Karpas-422 (cell line): ENCODE measurements around the gene MYO3A. TPM values are rescaled to one million over a fixed set of nuclear protein-coding genes. Genes with fewer than 3 reads are reported as not detected.
"Not testable (repeated sequence)": the region's sequence is repeated elsewhere in the genome, so short reads cannot be mapped to it uniquely, and the experiment has no call there.

ENCODE experiments used
- DNase-seq: peaks from one replicate; pipeline ENCODE4 v3.0.0-alpha.2; 2015
- H2AFZ ChIP-seq: fragments of 200-600 bp; sonication (generic); 2 replicates; pipeline ENCODE4 v1.6.1; 2014; ENCODE audit warnings: antibody characterized with exemption, low read length, mixed read lengths
- H3K27ac ChIP-seq: fragments of 200-600 bp; sonication (generic); 2 replicates; pipeline ENCODE4 v1.5.1; 2014; ENCODE audit warnings: mild to moderate bottlenecking, low read length, moderate library complexity
- H3K27me3 ChIP-seq: fragments of 200-600 bp; sonication (generic); 2 replicates; pipeline ENCODE4 v1.6.1; 2014; ENCODE audit warnings: low read length, mixed read lengths
- H3K36me3 ChIP-seq: fragments of 200-600 bp; sonication (generic); 2 replicates; pipeline ENCODE4 v1.6.1; 2014; ENCODE audit warnings: low read length, mixed read lengths; ENCODE audit not compliant: insufficient read depth
- H3K4me1 ChIP-seq: fragments of 200-600 bp; sonication (generic); 2 replicates; pipeline ENCODE4 v1.6.1; 2014; ENCODE audit warnings: mild to moderate bottlenecking, low read length, mixed read lengths
- H3K4me2 ChIP-seq: fragments of 200-600 bp; sonication (generic); 2 replicates; pipeline ENCODE4 v1.6.1; 2014; ENCODE audit warnings: low read length, low read depth, mild to moderate bottlenecking; ENCODE audit not compliant: poor library complexity, severe bottlenecking
- H3K4me3 ChIP-seq: fragments of 200-600 bp; sonication (generic); 2 replicates; pipeline ENCODE4 v1.5.1; 2014; ENCODE audit warnings: mild to moderate bottlenecking, antibody characterized with exemption, low read length, mixed read lengths
- H3K79me2 ChIP-seq: fragments of 200-600 bp; sonication (generic); 2 replicates; pipeline ENCODE4 v1.6.1; 2014; ENCODE audit warnings: mild to moderate bottlenecking, low read length, mixed read lengths
- H3K9ac ChIP-seq: fragments of 200-600 bp; sonication (generic); 2 replicates; pipeline ENCODE4 v1.6.0; 2014; ENCODE audit warnings: low read length
- H3K9me2 ChIP-seq: fragments of 200-600 bp; sonication (generic), shearing (Covaris generic); replicated peaks from 2 replicates; pipeline ENCODE4 v1.6.0; 2014; ENCODE audit warnings: mild to moderate bottlenecking, low read length, moderate library complexity; ENCODE audit not compliant: insufficient read depth
- H3K9me3 ChIP-seq: fragments of 300-700, 200-600 bp; sonication (generic); 2 replicates; pipeline ENCODE4 v1.6.1; 2014; ENCODE audit warnings: low read length, mixed read lengths
- H4K20me1 ChIP-seq: fragments of 200-600 bp; sonication (generic); 2 replicates; pipeline ENCODE4 v1.6.1; 2014; ENCODE audit warnings: mild to moderate bottlenecking, antibody characterized with exemption, low read length, low read depth; ENCODE audit not compliant: insufficient read depth
- total RNA-seq: library from RNA; depleted of rRNA; stranded (reverse); fragments of >200 nt; shearing (Covaris generic); gene quantifications from 2 replicates; pipeline ENCODE4 v1.2.3, GENCODE V29; 2014; ENCODE audit warnings: low replicate concordance

MYO3A gene
- total RNA-seq, 1 experiment from 2014 or later = not detected

DNA sequence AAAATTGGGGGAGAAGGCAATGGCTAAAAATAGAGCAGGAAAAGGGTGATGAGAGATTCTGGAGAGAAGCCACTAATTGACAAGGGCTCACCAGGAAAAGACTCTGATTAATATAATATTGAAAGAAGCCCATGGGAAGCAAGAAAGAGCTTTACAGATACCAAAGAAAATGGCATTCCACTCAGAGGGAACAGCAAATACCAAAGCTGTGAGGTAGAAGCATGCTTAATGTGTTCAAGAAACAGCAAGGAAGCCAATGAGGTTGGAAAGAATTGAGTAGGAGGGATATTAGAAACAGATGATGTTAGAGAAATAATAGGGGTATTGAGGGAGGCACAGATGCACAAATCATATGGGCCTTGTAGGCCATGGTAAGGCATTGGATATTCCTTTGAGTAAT is 130.1 kb downstream of the MYO3A start:
- Histone ChIP-seq H3K4me3 (no peak overlapping the region), H3K79me2 (no peaks in the 10 kb centered on the region), H3K4me2 (no peak overlapping the region), H4K20me1 (no peaks in the 10 kb centered on the region), H3K27ac (no peak overlapping the region), H2AFZ (no peak overlapping the region), H3K36me3 (no peaks in the 10 kb centered on the region), H3K9me2 (no peaks in the 10 kb centered on the region), H3K9ac (no peak overlapping the region), H3K9me3 (no peaks in the 10 kb centered on the region), H3K27me3 (no peaks in the 10 kb centered on the region), H3K4me1 (no peaks in the 10 kb centered on the region)
- no peak for DNase-seq

DNA sequence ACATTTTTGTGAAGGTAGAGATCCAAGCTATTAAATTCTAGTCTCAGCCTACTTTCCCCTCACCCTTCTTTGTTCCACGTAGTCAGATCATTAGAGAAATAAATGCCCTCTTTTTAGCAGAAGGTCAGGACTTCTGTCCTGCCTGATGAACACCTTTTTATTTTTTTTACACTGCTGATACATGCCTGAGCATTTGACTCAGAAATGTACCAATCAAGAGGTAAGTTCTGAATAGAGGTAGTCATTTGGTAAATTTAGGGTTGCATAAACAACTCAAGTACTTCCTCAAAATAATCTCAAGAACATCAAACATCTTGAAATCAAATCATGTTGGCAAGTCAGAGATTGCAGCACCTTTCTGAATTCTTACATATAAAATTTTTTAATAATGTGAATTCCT is 133.7 kb downstream of the MYO3A start:
- Histone ChIP-seq H3K27ac (no peak overlapping the region), H3K9me3 (no peaks in the 10 kb centered on the region), H3K9me2 (no peaks in the 10 kb centered on the region), H3K4me1 (no peaks in the 10 kb centered on the region), H2AFZ (no peak overlapping the region), H3K4me2 (no peak overlapping the region), H3K4me3 (no peak overlapping the region), H3K79me2 (no peaks in the 10 kb centered on the region), H4K20me1 (no peaks in the 10 kb centered on the region), H3K36me3 (no peaks in the 10 kb centered on the region), H3K27me3 (no peaks in the 10 kb centered on the region), H3K9ac (no peak overlapping the region)
- DNase-seq = no peak

DNA sequence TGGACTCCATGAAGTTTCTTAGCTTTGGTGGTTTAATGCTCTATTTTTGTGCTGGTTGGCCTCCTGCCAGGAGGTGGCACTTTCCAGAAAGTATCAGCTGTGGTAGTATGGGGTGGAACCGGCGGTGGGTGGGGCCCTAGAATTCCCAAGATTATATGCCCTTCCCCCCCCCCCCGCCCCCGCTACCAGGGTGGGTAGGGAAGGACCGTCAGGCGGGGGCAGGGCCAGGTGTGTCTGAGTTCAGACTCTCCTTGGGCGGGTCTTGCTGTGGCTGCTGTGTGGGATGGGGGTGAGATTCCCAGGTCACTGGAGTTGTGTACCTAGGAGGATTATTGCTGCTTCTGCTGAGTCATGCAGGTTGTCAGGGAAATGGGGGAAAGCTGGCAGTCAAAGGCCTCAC is 146.9 kb downstream of the MYO3A start:
- H3K9me2 ChIP-seq, H3K36me3 ChIP-seq, H3K27ac ChIP-seq, H3K27me3 ChIP-seq, H3K4me2 ChIP-seq, H2AFZ ChIP-seq, DNase-seq, H3K9me3 ChIP-seq, H4K20me1 ChIP-seq, H3K4me3 ChIP-seq, H3K9ac ChIP-seq, H3K79me2 ChIP-seq, H3K4me1 ChIP-seq: not testable (repeated sequence)

- no peak overlapping the region for H3K9ac ChIP-seq
- H3K36me3 ChIP-seq = no peaks in the 10 kb centered on the region
- H3K4me2 ChIP-seq = no peak overlapping the region
- H3K9me2 ChIP-seq = no peaks in the 10 kb centered on the region
- H3K4me1 ChIP-seq = no peaks in the 10 kb centered on the region
- no peak overlapping the region for H3K4me3 ChIP-seq
- H2AFZ ChIP-seq = no peak overlapping the region
- DNase-seq = no peak
- H3K27me3 ChIP-seq = no peaks in the 10 kb centered on the region
- no peaks in the 10 kb centered on the region for H3K79me2 ChIP-seq
- no peaks in the 10 kb centered on the region for H3K9me3 ChIP-seq
- no peaks in the 10 kb centered on the region for H4K20me1 ChIP-seq
- no peak overlapping the region for H3K27ac ChIP-seq
Measured at GRCh38 chr10:26081459-26081858, 147.4 kb downstream of the MYO3A start.

GRCh38 chr10:26085549-26085948 is 151.5 kb downstream of the MYO3A start:
- H3K9ac ChIP-seq = no peak overlapping the region

GRCh38 chr10:26087666-26088065 is 153.6 kb downstream of the MYO3A start:
- H3K27me3 ChIP-seq = no peaks in the 10 kb centered on the region
- no peaks in the 10 kb centered on the region for H3K4me1 ChIP-seq
- H3K79me2 ChIP-seq = no peaks in the 10 kb centered on the region
- no peak overlapping the region for H2AFZ ChIP-seq
- no peak overlapping the region for H3K4me2 ChIP-seq
- no peak overlapping the region for H3K9ac ChIP-seq
- DNase-seq = no peak
- no peaks in the 10 kb centered on the region for H3K36me3 ChIP-seq
- no peak overlapping the region for H3K4me3 ChIP-seq
- H3K27ac ChIP-seq = no peak overlapping the region
- H3K9me3 ChIP-seq = no peaks in the 10 kb centered on the region
- no peaks in the 10 kb centered on the region for H4K20me1 ChIP-seq
- H3K9me2 ChIP-seq = no peaks in the 10 kb centered on the region

More at GRCh38 chr10:26085549-26085948, 151.5 kb downstream of the MYO3A start:
- no peaks in the 10 kb centered on the region for H3K4me1 ChIP-seq
- no peaks in the 10 kb centered on the region for H3K9me3 ChIP-seq
- no peak overlapping the region for H3K4me3 ChIP-seq
- H3K79me2 ChIP-seq = no peaks in the 10 kb centered on the region
- H3K4me2 ChIP-seq = no peak overlapping the region
- H3K27me3 ChIP-seq = no peaks in the 10 kb centered on the region
- H3K9me2 ChIP-seq = no peaks in the 10 kb centered on the region
- DNase-seq = no peak
- H4K20me1 ChIP-seq = no peaks in the 10 kb centered on the region
- H3K27ac ChIP-seq = no peak overlapping the region
- no peak overlapping the region for H2AFZ ChIP-seq
- H3K36me3 ChIP-seq = no peaks in the 10 kb centered on the region

- H3K9me2 ChIP-seq = no peaks in the 10 kb centered on the region
- H3K36me3 ChIP-seq = no peaks in the 10 kb centered on the region
- H3K79me2 ChIP-seq = no peaks in the 10 kb centered on the region
- no peak overlapping the region for H3K4me3 ChIP-seq
- no peaks in the 10 kb centered on the region for H4K20me1 ChIP-seq
- H3K4me2 ChIP-seq = no peak overlapping the region
- no peak for DNase-seq
- no peak overlapping the region for H2AFZ ChIP-seq
- no peak overlapping the region for H3K9ac ChIP-seq
- no peak overlapping the region for H3K27ac ChIP-seq
- no peaks in the 10 kb centered on the region for H3K27me3 ChIP-seq
- no peaks in the 10 kb centered on the region for H3K4me1 ChIP-seq
- no peaks in the 10 kb centered on the region for H3K9me3 ChIP-seq
Measured at GRCh38 chr10:26090026-26090425, 156.0 kb downstream of the MYO3A start.

DNA sequence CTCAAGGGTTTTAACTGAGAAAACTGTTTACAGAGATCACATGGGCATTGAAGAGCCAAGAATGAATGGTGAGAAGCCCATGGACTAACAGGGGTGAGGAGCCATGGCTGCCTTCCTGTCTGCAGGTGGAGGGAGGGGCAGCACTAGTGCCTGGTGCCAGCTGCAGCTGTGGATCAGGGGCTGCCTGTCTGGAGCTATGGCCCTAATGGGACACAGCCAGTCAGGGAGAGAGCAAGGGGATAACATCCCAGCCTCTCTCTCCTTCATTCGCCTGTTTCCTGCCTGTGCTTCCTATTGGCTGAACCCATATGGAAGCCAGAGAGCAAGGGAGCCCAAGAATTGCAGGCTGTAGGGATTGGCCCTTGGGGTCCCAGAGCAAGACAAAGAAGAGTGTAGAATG is 156.7 kb downstream of the MYO3A start:
- no peak overlapping the region for H2AFZ ChIP-seq
- DNase-seq = no peak
- H3K4me3 ChIP-seq = no peak overlapping the region
- no peaks in the 10 kb centered on the region for H4K20me1 ChIP-seq
- H3K79me2 ChIP-seq = no peaks in the 10 kb centered on the region
- H3K9me3 ChIP-seq = no peaks in the 10 kb centered on the region
- no peak overlapping the region for H3K4me2 ChIP-seq
- no peaks in the 10 kb centered on the region for H3K9me2 ChIP-seq
- no peaks in the 10 kb centered on the region for H3K4me1 ChIP-seq
- no peak overlapping the region for H3K9ac ChIP-seq
- H3K27ac ChIP-seq = no peak overlapping the region
- H3K27me3 ChIP-seq = no peaks in the 10 kb centered on the region
- H3K36me3 ChIP-seq = no peaks in the 10 kb centered on the region

DNA sequence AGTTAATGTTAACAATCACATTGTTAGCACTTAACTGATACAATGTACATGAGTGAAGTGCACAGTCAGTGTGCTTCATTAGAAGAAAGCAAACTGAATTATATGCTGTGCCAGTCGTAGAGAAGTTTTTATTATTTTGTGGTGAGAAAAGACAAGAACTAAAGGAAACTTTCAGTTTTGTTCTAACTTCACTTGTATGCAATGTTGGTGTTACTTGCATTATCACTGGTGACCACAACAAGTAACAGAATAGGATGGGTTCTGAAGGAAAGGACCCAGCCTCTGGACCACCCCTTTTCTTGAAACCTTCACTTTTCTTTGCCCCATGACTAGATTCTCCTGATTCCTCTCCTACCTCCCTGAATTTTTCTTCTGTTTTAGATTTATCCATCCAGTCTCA is 159.2 kb downstream of the MYO3A start:
- Histone ChIP-seq H3K4me2 (no peak overlapping the region), H3K9ac (no peak overlapping the region), H3K79me2 (no peaks in the 10 kb centered on the region), H3K36me3 (no peaks in the 10 kb centered on the region), H4K20me1 (no peaks in the 10 kb centered on the region), H2AFZ (no peak overlapping the region), H3K9me2 (no peaks in the 10 kb centered on the region), H3K9me3 (no peaks in the 10 kb centered on the region), H3K27ac (no peak overlapping the region), H3K4me3 (no peak overlapping the region), H3K4me1 (no peaks in the 10 kb centered on the region), H3K27me3 (no peaks in the 10 kb centered on the region)
- no peak for DNase-seq
